GM12878 (cell line): ENCODE measurements around the gene EPHB2. TPM values are rescaled to one million over a fixed set of nuclear protein-coding genes. Genes with fewer than 3 reads are reported as not detected.

ENCODE experiments used
- ATAC-seq: fragments of 200-7000 bp; cut with Tn5 transposase; 3 replicates; pipeline ENCODE4 v1.9.1; 2020; ENCODE audit warnings: mild to moderate bottlenecking, moderate library complexity
- BruUV-seq: library from RNA; stranded (reverse); fragments of 400-500 nt; replicated peaks from 2 replicates; lab custom pipeline; 2021; lab: Mats Ljungman, UMichigan
- CTCF ChIA-PET: fragments of 300-600 bp; sonication (Branson Sonifier 250); formaldehyde crosslinking; extraction: SDS; loops from one replicate; lab custom pipeline; 2021; ENCODE audit warnings: inconsistent platforms; lab: Yijun Ruan, JAX
- POLR2A ChIA-PET: fragments of 350-600 bp; formaldehyde crosslinking; extraction: SDS; loops from one replicate; lab custom pipeline; 2021; ENCODE audit warnings: inconsistent platforms; lab: Charles Lee
- RAD21 ChIA-PET: fragments of 300-600 bp; sonication (Branson Sonifier 250); formaldehyde crosslinking; loops from one replicate; lab custom pipeline; 2023; ENCODE audit warnings: antibody characterized with exemption; ENCODE audit not compliant: unreplicated experiment; lab: Charles Lee
- SMC1A ChIA-PET: fragments of 300-600 bp; sonication (Branson Sonifier 250); formaldehyde crosslinking; loops from one replicate; lab custom pipeline; 2023; ENCODE audit not compliant: unreplicated experiment, uncharacterized antibody; lab: Charles Lee
- DNase-seq: peaks from one replicate; pipeline ENCODE4 v3.0.0-alpha.2; 2011; ENCODE audit warnings: low read depth, low spot score
- FAIRE-seq: peaks from 3 replicates; lab custom pipeline; 2011; peaks lifted over from hg19 to GRCh38; lab: Jason Lieb, UNC
- H2AFZ ChIP-seq: 2 replicates; pipeline ENCODE4 v1.6.0; 2011; ENCODE audit warnings: low read depth, low read length, control low read depth; ENCODE audit not compliant: control insufficient read depth
- H3K27ac ChIP-seq: 2 replicates; pipeline ENCODE4 v1.5.1; 2011; ENCODE audit warnings: control low read depth; ENCODE audit not compliant: control insufficient read depth, insufficient read depth
- H3K27me3 ChIP-seq, 2 experiments: replicated peaks in 1 of 2; 2 replicates each; pipeline versions ENCODE4 v1.6.0 to v1.6.1; 2011; ENCODE audit warnings: low read length in 1 of 2; ENCODE audit not compliant: control insufficient read depth in 2 of 2, insufficient read depth in 2 of 2
- H3K36me3 ChIP-seq, 2 experiments: 2 replicates each; pipeline ENCODE4 v1.5.1; 2011; ENCODE audit warnings: low read length in 1 of 2; ENCODE audit not compliant: control insufficient read depth in 2 of 2, insufficient read depth in 2 of 2
- H3K4me1 ChIP-seq: 2 replicates; pipeline ENCODE4 v1.6.1; 2011; ENCODE audit warnings: mild to moderate bottlenecking, low read length, moderate library complexity, mixed read lengths; ENCODE audit not compliant: control insufficient read depth, insufficient read depth
- H3K4me2 ChIP-seq: 2 replicates; pipeline ENCODE4 v1.6.0; 2011; ENCODE audit warnings: control low read depth; ENCODE audit not compliant: control insufficient read depth, insufficient read depth
- H3K4me3 ChIP-seq: fragments of 200-600 bp; sonication (generic); 2 replicates; pipeline ENCODE4 v1.5.1; 2016
- H3K79me2 ChIP-seq: 2 replicates; pipeline ENCODE4 v1.6.0; 2011; ENCODE audit warnings: low read length; ENCODE audit not compliant: control insufficient read depth, insufficient read depth
- H3K9ac ChIP-seq: 2 replicates; pipeline ENCODE4 v1.8.0; 2011; ENCODE audit warnings: low read length, control low read depth, mixed read lengths; ENCODE audit not compliant: control insufficient read depth, insufficient read depth
- H3K9me3 ChIP-seq: replicated peaks from 3 replicates; pipeline ENCODE4 v1.5.1; 2011; ENCODE audit warnings: mild to moderate bottlenecking, low read length; ENCODE audit not compliant: control insufficient read depth, insufficient read depth
- H4K20me1 ChIP-seq: 2 replicates; pipeline ENCODE4 v1.6.0; 2011; ENCODE audit not compliant: control insufficient read depth, insufficient read depth
- BACH1 ChIP-seq: fragments of 450-650 bp; IDR thresholded peaks from 2 replicates; pipeline ENCODE4 v1.6.1; 2017; ENCODE audit warnings: mild to moderate bottlenecking, borderline replicate concordance
- BRCA1 ChIP-seq: IDR thresholded peaks from 2 replicates; pipeline ENCODE4 v1.6.1; 2011; ENCODE audit warnings: low read depth, low read length, improper control_type of control experiment
- CBFB ChIP-seq: IDR thresholded peaks from 2 replicates; pipeline ENCODE4 v1.6.1; 2016; ENCODE audit warnings: antibody characterized with exemption, low read depth
- CHD1 ChIP-seq: IDR thresholded peaks from 2 replicates; pipeline ENCODE4 v1.6.1; 2012; ENCODE audit warnings: low read depth, low read length, improper control_type of control experiment
- CHD2 ChIP-seq: IDR thresholded peaks from 2 replicates; pipeline ENCODE4 v1.6.1; 2011; ENCODE audit warnings: low read depth, low read length, improper control_type of control experiment, borderline replicate concordance
- FOXM1 ChIP-seq: IDR thresholded peaks from 2 replicates; pipeline ENCODE4 v1.6.1; 2012; ENCODE audit warnings: low read depth, mild to moderate bottlenecking, inconsistent platforms, low read length, moderate library complexity
- HDGF ChIP-seq: fragments of 450-650 bp; IDR thresholded peaks from 2 replicates; pipeline ENCODE4 v1.6.1; 2016; ENCODE audit warnings: antibody characterized with exemption
- MYB ChIP-seq: fragments of 150-350 bp; IDR thresholded peaks from 2 replicates; pipeline ENCODE4 v1.6.1; 2014; ENCODE audit warnings: mild to moderate bottlenecking, low read depth, low read length, borderline replicate concordance
- NBN ChIP-seq: fragments of 450-650 bp; IDR thresholded peaks from 2 replicates; pipeline ENCODE4 v1.6.1; 2016
- POLR2A ChIP-seq: IDR thresholded peaks from 2 replicates; pipeline ENCODE4 v1.6.1; 2011; ENCODE audit warnings: low read depth, mild to moderate bottlenecking, low read length
- POLR2AphosphoS2 ChIP-seq: IDR thresholded peaks from 2 replicates; pipeline ENCODE4 v1.6.1; 2011; ENCODE audit warnings: low read depth, mild to moderate bottlenecking, low read length, improper control_type of control experiment, moderate library complexity
- POLR2AphosphoS5 ChIP-seq: IDR thresholded peaks from 2 replicates; pipeline ENCODE4 v1.6.1; 2011; ENCODE audit warnings: mild to moderate bottlenecking, low read length, inconsistent platforms
- RAD51 ChIP-seq: fragments of 450-650 bp; IDR thresholded peaks from 2 replicates; pipeline ENCODE4 v1.6.1; 2016; ENCODE audit warnings: moderate library complexity, mild to moderate bottlenecking, inconsistent platforms
- RELB ChIP-seq: fragments of 450-650 bp; IDR thresholded peaks from 2 replicates; pipeline ENCODE4 v1.6.1; 2017; ENCODE audit warnings: low read depth, mild to moderate bottlenecking, moderate library complexity
- RUNX3 ChIP-seq: IDR thresholded peaks from 2 replicates; pipeline ENCODE4 v1.6.1; 2012; ENCODE audit warnings: low read length, inconsistent platforms
- SKIL ChIP-seq: fragments of 450-650 bp; IDR thresholded peaks from 2 replicates; pipeline ENCODE4 v1.6.1; 2017; ENCODE audit warnings: mild to moderate bottlenecking, low read depth, inconsistent platforms; ENCODE audit not compliant: poor library complexity, severe bottlenecking
- SMC3 ChIP-seq: IDR thresholded peaks from 2 replicates; pipeline ENCODE4 v1.6.1; 2011; ENCODE audit warnings: low read length, improper control_type of control experiment, borderline replicate concordance
- YBX1 ChIP-seq: fragments of 450-650 bp; IDR thresholded peaks from 2 replicates; pipeline ENCODE4 v1.6.1; 2016; ENCODE audit warnings: antibody characterized with exemption
- ZSCAN29 ChIP-seq: fragments of 450-650 bp; IDR thresholded peaks from 2 replicates; pipeline ENCODE4 v1.6.1; 2017; ENCODE audit warnings: mild to moderate bottlenecking, moderate library complexity
- WGBS: methylation state at CpG from one replicate; pipeline ENCODE4 v1.1.6; 2016; ENCODE audit warnings: low lambda C conversion rate; ENCODE audit not compliant: insufficient replicate concordance, insufficient coverage; ENCODE audit errors: missing lambda C conversion rate; 5-methylcytosine and 5-hydroxymethylcytosine counted together
- in situ Hi-C: fragments of 300-500 bp; cut with MboI; formaldehyde crosslinking; loops from 9 replicates; pipeline ENCODE4 v1.14.3; 2018; ENCODE audit warnings: mixed read lengths
- intact Hi-C: fragments of 100-400 bp; cut with micrococcal nuclease; formaldehyde crosslinking; loops from one replicate; pipeline ENCODE4 v1.14.2; 2022; ENCODE audit not compliant: unreplicated experiment
- polyA plus RNA-seq, 11 experiments: library from polyadenylated mRNA; depleted of rRNA in 4 of 11; unstranded in 6 of 11; stranded (reverse) in 5 of 11; fragments of >200 nt; fragmentation: Nextera tagmentation in 4 of 11; fragmentation: Illumina TruSeq in 1 of 11; extraction: Ambion mirVana in 4 of 11; extraction: Trizol in 1 of 11; gene quantifications; 1 replicate in 1 of 11; 2 replicates in 10 of 11; pipeline versions ENCODE4 v1.2.1 to v1.2.3, GENCODE V29; 2011 to 2016; ENCODE audit warnings: inconsistent platforms in 2 of 11, missing spikeins in 2 of 11, low read depth in 1 of 11
- total RNA-seq, 4 experiments: library from RNA; depleted of rRNA in 3 of 4; stranded (reverse); fragments of >200 nt in 3 of 4; fragmentation: Illumina TruSeq in 1 of 4; extraction: Trizol in 1 of 4; gene quantifications; 2 replicates each; pipeline versions ENCODE4 v1.2.1 to v1.2.3, GENCODE V29; 2013 to 2021

The EPHB2 gene
- total and polyA plus RNA-seq, 10 of the 15 experiments (the other 5 are each of a cell fraction or from before 2014, with no cell fraction given) = 0.13 to 3.3 (median 0.92) TPM

- no TSS peak for BruUV-seq
- ATAC-seq = no peak
- RAD21 ChIA-PET = no interaction called here
- intact Hi-C loops = no loop called here
- Histone ChIP-seq H3K27me3 (peaks cover 0 to 5% of the 10 kb centered on the region in 2 experiments; a peak in 2 of 4 replicates), H3K4me1 (no peaks in the 10 kb centered on the region), H3K79me2 (no peaks in the 10 kb centered on the region), H3K27ac (no peak overlapping the region), H3K9ac (no peak overlapping the region), H3K4me3 (no peak overlapping the region), H3K4me2 (no peak overlapping the region), H2AFZ (no peak overlapping the region), H3K36me3 (no peaks in the 10 kb centered on the region), H3K9me3 (no peaks in the 10 kb centered on the region), H4K20me1 (no peaks in the 10 kb centered on the region)
- in situ Hi-C loops = no loop called here
- POLR2A ChIA-PET = no interaction called here
- TF ChIP-seq FOXM1 (no peak), BRCA1 (no peak), POLR2AphosphoS5 (no peak), CHD1 (no peak), POLR2A (no peak), HDGF (no peak), POLR2AphosphoS2 (no peak), RELB (no peak), ZSCAN29 (no peak), MYB (no peak), RUNX3 (no peak), YBX1 (no peak), RAD51 (no peak), SMC3 (no peak), CHD2 (no peak), CBFB (no peak), SKIL (no peak), BACH1 (no peak), NBN (no peak)
- no peak for FAIRE-seq
- CTCF ChIA-PET = no interaction called here
- SMC1A ChIA-PET = no interaction called here
- WGBS = 51% methylated on average over 2 of the region's 2 CpGs
- no peak for DNase-seq
These were observed 67.8 kb downstream of the EPHB2 start for GRCh38 chr1:22778408-22778807.
